Adrenal gland (tissue), 5 donors: Measurements from ENCODE around the gene PTPRJ.

Experiments used
- POLR2A ChIP-seq, 2 donors: fragments of 450-650 bp; IDR thresholded peaks; one replicate each; pipeline ENCODE4 v1.6.1; 2017; ENCODE audit warnings: antibody characterized with exemption in 2 of 2, mild to moderate bottlenecking in 2 of 2, moderate library complexity in 1 of 2
- TF ChIP-seq, protein P1 (sequence below), 6 experiments: fragments of 450-650 bp in 4 of 6; fragments of 200-600 bp in 2 of 6; sonication (generic) in 1 of 6; IDR thresholded peaks; 1 replicate in 5 of 6; 2 replicates in 1 of 6; pipeline versions ENCODE4 v1.5.1 to v1.8.0; 2016 to 2021; ENCODE audit warnings: antibody characterized with exemption in 6 of 6, mild to moderate bottlenecking in 2 of 6, moderate library complexity in 1 of 6
- donor health status: DM: no; HTN: no; CAD: no.

DNA sequence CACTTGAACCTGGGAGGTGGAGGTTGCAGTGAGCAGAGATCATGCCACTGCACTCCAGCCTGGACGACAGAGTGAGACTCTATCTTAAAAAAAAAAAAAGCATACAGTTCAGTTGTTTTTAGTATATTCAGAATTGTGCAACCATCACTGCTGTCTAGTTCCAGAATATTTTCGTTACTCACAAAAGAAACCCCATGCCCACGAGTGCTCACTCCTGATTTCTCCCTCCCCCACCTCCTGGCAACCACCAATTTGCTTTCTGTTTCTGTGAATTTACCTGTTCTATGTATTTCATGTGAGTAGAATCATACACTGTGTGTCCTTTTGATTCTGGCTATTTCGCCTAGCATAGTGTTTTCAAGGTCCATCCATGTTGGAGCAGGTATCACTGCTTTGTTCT lies 24.8 kb downstream of the PTPRJ start:
- TF ChIP-seq, protein P1, sequence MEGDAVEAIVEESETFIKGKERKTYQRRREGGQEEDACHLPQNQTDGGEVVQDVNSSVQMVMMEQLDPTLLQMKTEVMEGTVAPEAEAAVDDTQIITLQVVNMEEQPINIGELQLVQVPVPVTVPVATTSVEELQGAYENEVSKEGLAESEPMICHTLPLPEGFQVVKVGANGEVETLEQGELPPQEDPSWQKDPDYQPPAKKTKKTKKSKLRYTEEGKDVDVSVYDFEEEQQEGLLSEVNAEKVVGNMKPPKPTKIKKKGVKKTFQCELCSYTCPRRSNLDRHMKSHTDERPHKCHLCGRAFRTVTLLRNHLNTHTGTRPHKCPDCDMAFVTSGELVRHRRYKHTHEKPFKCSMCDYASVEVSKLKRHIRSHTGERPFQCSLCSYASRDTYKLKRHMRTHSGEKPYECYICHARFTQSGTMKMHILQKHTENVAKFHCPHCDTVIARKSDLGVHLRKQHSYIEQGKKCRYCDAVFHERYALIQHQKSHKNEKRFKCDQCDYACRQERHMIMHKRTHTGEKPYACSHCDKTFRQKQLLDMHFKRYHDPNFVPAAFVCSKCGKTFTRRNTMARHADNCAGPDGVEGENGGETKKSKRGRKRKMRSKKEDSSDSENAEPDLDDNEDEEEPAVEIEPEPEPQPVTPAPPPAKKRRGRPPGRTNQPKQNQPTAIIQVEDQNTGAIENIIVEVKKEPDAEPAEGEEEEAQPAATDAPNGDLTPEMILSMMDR (IDR thresholded peaks at IDR 0.05), result no peak
- no peak for TF ChIP-seq POLR2A (IDR thresholded peaks at IDR 0.05)
